ENCODE data around the gene ACTRT2. TPM values are rescaled to one million over a fixed set of nuclear protein-coding genes. Genes with fewer than 3 reads are reported as not detected.

ACTRT2 gene
- polyA plus RNA-seq, 1 donor = not detected

GRCh38 chr1:2977886-2978611 lies 43.2 kb upstream of the ACTRT2 start:
- no peaks in the 10 kb centered on the region for H3K27me3 ChIP-seq (ENCODE audit: control insufficient read depth, insufficient read depth, low read length)
- no peaks in the 10 kb centered on the region for H3K9me3 ChIP-seq (ENCODE audit: control insufficient read depth, low read depth, low read length)
- no peak overlapping the region for H3K4me3 ChIP-seq (ENCODE audit: low read length)
- WGBS (ENCODE audit: insufficient coverage, low lambda C conversion rate) = no CpG with 5 or more reads among the region's 7 CpGs
- no peak overlapping the region for H3K27ac ChIP-seq (ENCODE audit: low read length)
- no peaks in the 10 kb centered on the region for H3K4me1 ChIP-seq (ENCODE audit: control insufficient read depth, insufficient read depth, low read length)
- no peak for DNase-seq
- H3K36me3 ChIP-seq (ENCODE audit: control insufficient read depth, insufficient read depth, low read length) = no peaks in the 10 kb centered on the region

DNA sequence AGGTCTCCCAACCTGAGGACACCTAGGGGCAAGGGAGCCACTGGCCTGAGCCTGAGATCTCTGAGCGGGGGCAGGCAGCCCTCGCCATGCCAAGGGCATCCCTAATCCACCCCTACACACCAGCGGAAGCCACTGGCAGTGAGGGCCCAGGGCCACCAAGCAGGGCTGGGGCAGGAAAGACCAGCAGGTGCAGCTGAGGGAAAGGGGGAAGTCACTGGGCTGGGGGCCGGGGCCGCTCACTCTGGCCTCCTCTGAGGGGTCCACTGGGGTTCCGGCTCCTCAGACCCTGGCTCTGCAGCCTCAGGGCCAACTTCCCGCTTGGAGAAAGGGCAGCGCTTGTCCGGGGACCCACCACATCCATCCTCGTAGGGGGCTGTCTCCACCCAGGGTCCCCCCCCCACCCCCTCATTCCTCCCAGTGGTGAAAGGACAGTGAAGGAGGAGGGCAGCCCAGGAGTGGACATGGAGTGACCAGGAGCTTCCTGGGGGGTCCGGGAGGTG lies 42.5 kb upstream of the ACTRT2 start:
- H3K4me1 ChIP-seq (ENCODE audit: control insufficient read depth, insufficient read depth, low read length) = no peaks in the 10 kb centered on the region
- DNase-seq = no peak
- no CpG with 5 or more reads among the region's 11 CpGs for WGBS (ENCODE audit: insufficient coverage, low lambda C conversion rate)

GRCh38 chr1:2979191-2980072 lies 41.8 kb upstream of the ACTRT2 start:
- no peak for DNase-seq

More for the DNA sequence above, 42.5 kb upstream of the ACTRT2 start:
- no peaks in the 10 kb centered on the region for H3K27me3 ChIP-seq (ENCODE audit: control insufficient read depth, insufficient read depth, low read length)
- no peaks in the 10 kb centered on the region for H3K9me3 ChIP-seq (ENCODE audit: control insufficient read depth, low read depth, low read length)
- no peaks in the 10 kb centered on the region for H3K36me3 ChIP-seq (ENCODE audit: control insufficient read depth, insufficient read depth, low read length)
- H3K4me3 ChIP-seq (ENCODE audit: low read length) = no peak overlapping the region
- H3K27ac ChIP-seq (ENCODE audit: low read length) = no peak overlapping the region

DNA sequence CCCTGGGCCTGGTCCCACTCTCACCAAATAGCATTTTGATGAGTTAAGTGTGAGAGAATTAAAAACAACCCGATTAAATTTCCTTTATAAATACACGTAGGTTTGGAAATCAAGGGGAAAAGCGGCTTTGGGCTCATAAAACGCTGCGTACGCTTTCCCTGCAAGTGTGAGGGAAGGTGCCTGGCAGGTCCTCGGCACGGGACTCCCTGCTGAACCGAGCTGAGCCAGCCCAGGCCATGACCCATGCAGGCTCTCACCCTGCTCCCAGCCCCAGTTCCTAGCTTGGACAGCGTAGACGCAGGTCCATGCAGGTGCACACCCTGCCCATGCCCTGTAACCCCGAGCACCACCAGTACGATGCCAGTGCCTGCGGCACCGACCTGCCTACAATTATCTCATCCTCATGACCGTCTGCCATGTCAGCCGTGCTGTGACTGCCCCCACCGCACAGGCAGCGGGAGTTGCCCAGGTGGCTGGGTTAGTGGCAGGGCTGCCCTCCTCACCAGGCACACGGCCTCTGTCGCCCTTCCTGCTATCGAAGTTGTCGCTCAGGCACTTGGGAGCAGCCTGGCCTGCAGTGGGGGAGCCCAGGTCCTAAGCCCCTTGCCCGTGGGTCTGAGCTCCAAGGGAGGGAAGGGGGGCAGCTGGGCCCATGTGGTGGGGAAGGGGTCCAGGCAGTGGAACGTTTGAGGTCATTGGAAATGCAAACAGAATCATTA lies 41.0 kb upstream of the ACTRT2 start:
- no peak for DNase-seq
- Histone ChIP-seq H3K36me3 (ENCODE audit: control insufficient read depth, insufficient read depth, low read length) (no peaks in the 10 kb centered on the region), H3K4me1 (ENCODE audit: control insufficient read depth, insufficient read depth, low read length) (no peaks in the 10 kb centered on the region), H3K4me3 (ENCODE audit: low read length) (no peak overlapping the region), H3K27ac (ENCODE audit: low read length) (no peak overlapping the region), H3K9me3 (ENCODE audit: control insufficient read depth, low read depth, low read length) (no peaks in the 10 kb centered on the region), H3K27me3 (ENCODE audit: control insufficient read depth, insufficient read depth, low read length) (no peaks in the 10 kb centered on the region)
- 90% methylated on average over 2 of the region's 25 CpGs for WGBS (ENCODE audit: insufficient coverage, low lambda C conversion rate)

More at GRCh38 chr1:2979191-2980072, 41.8 kb upstream of the ACTRT2 start:
- Histone ChIP-seq H3K4me1 (ENCODE audit: control insufficient read depth, insufficient read depth, low read length) (no peaks in the 10 kb centered on the region), H3K27me3 (ENCODE audit: control insufficient read depth, insufficient read depth, low read length) (no peaks in the 10 kb centered on the region), H3K36me3 (ENCODE audit: control insufficient read depth, insufficient read depth, low read length) (no peaks in the 10 kb centered on the region), H3K27ac (ENCODE audit: low read length) (no peak overlapping the region), H3K9me3 (ENCODE audit: control insufficient read depth, low read depth, low read length) (no peaks in the 10 kb centered on the region), H3K4me3 (ENCODE audit: low read length) (no peak overlapping the region)
- no CpG with 5 or more reads among the region's 38 CpGs for WGBS (ENCODE audit: insufficient coverage, low lambda C conversion rate)

GRCh38 chr1:2980849-2981248 lies 40.4 kb upstream of the ACTRT2 start:
- H3K4me3 ChIP-seq (ENCODE audit: low read length) = no peak overlapping the region
- DNase-seq = no peak
- H3K27ac ChIP-seq (ENCODE audit: low read length) = no peak overlapping the region
- no peaks in the 10 kb centered on the region for H3K36me3 ChIP-seq (ENCODE audit: control insufficient read depth, insufficient read depth, low read length)
- no peaks in the 10 kb centered on the region for H3K9me3 ChIP-seq (ENCODE audit: control insufficient read depth, low read depth, low read length)
- no CpG with 5 or more reads among the region's 12 CpGs for WGBS (ENCODE audit: insufficient coverage, low lambda C conversion rate)
- H3K4me1 ChIP-seq (ENCODE audit: control insufficient read depth, insufficient read depth, low read length) = no peaks in the 10 kb centered on the region
- no peaks in the 10 kb centered on the region for H3K27me3 ChIP-seq (ENCODE audit: control insufficient read depth, insufficient read depth, low read length)

DNA sequence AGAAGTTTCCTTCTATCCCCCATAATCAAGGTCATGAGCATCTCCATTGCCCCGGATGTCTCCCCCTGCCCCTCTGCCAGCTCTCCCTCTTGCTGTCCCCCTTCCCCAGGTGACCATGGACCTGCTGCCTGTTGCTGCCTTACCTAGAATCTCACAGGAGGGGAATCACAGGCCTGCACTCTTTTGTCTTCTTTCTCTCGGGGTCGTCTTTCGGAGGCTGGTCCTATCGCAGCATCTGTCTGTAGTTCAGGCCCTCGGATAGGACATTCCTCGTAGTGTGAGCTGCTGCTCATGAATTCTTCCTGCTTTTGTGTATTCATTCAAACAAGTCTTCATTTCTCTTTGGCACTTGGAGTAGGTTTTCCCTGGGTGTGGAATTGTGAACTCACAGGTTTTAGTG lies 39.9 kb upstream of the ACTRT2 start:
- Histone ChIP-seq H3K27ac (ENCODE audit: low read length) (no peak overlapping the region), H3K27me3 (ENCODE audit: control insufficient read depth, insufficient read depth, low read length) (no peaks in the 10 kb centered on the region), H3K4me3 (ENCODE audit: low read length) (no peak overlapping the region), H3K4me1 (ENCODE audit: control insufficient read depth, insufficient read depth, low read length) (no peaks in the 10 kb centered on the region), H3K36me3 (ENCODE audit: control insufficient read depth, insufficient read depth, low read length) (no peaks in the 10 kb centered on the region), H3K9me3 (ENCODE audit: control insufficient read depth, low read depth, low read length) (no peaks in the 10 kb centered on the region)
- no peak for DNase-seq
- no CpG with 5 or more reads among the region's 7 CpGs for WGBS (ENCODE audit: insufficient coverage, low lambda C conversion rate)

GRCh38 chr1:2981981-2982614 lies 39.2 kb upstream of the ACTRT2 start:
- no peak for DNase-seq

DNA sequence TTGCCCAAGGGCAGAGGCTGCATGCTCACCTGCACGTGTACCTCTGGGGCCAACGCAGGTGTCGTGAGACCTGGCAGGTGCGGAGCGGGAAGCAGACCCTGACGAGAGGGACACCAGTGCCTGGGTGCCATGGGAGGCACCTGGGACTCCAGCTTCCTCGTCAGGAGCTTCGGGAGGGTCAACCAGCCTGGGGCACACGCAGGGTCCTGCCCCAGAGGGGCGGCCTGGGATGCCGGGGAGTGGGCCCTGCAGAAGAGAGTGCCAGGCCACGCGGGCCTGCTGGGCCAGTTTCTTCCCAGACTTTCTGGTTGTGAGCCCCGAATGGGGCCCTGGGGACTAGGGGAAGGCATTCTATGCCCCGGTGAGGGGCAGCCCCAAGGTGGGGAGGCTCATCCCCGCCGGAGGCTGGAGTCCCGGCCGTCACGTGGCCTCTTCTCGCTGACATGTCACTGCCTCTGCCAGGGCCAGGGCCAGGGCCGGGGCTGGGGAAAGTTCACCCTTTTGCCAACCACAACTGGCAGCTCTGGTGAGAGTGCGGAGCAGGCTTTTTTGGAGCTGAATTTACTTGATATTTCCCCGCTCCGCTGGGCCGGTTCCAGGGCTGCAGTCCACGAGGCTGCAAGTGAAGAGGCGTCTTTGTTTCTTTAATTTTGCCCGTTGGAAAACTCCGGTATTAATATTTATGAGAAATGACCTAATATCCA lies 38.5 kb upstream of the ACTRT2 start:
- Histone ChIP-seq H3K27me3 (ENCODE audit: control insufficient read depth, insufficient read depth, low read length) (no peaks in the 10 kb centered on the region), H3K4me1 (ENCODE audit: control insufficient read depth, insufficient read depth, low read length) (no peaks in the 10 kb centered on the region), H3K36me3 (ENCODE audit: control insufficient read depth, insufficient read depth, low read length) (no peaks in the 10 kb centered on the region), H3K4me3 (ENCODE audit: low read length) (no peak overlapping the region), H3K27ac (ENCODE audit: low read length) (no peak overlapping the region), H3K9me3 (ENCODE audit: control insufficient read depth, low read depth, low read length) (no peaks in the 10 kb centered on the region)
- 82% methylated on average over 2 of the region's 30 CpGs for WGBS (ENCODE audit: insufficient coverage, low lambda C conversion rate)
- no peak for DNase-seq

More at GRCh38 chr1:2981981-2982614, 39.2 kb upstream of the ACTRT2 start:
- no peaks in the 10 kb centered on the region for H3K36me3 ChIP-seq (ENCODE audit: control insufficient read depth, insufficient read depth, low read length)
- H3K4me1 ChIP-seq (ENCODE audit: control insufficient read depth, insufficient read depth, low read length) = no peaks in the 10 kb centered on the region
- WGBS (ENCODE audit: insufficient coverage, low lambda C conversion rate) = no CpG with 5 or more reads among the region's 19 CpGs
- no peak overlapping the region for H3K27ac ChIP-seq (ENCODE audit: low read length)
- H3K9me3 ChIP-seq (ENCODE audit: control insufficient read depth, low read depth, low read length) = no peaks in the 10 kb centered on the region
- H3K4me3 ChIP-seq (ENCODE audit: low read length) = no peak overlapping the region
- H3K27me3 ChIP-seq (ENCODE audit: control insufficient read depth, insufficient read depth, low read length) = no peaks in the 10 kb centered on the region

GRCh38 chr1:2983319-2983705 lies 38.0 kb upstream of the ACTRT2 start:
- no CpG with 5 or more reads among the region's 15 CpGs for WGBS (ENCODE audit: insufficient coverage, low lambda C conversion rate)
- Histone ChIP-seq H3K4me1 (ENCODE audit: control insufficient read depth, insufficient read depth, low read length) (no peaks in the 10 kb centered on the region), H3K27me3 (ENCODE audit: control insufficient read depth, insufficient read depth, low read length) (no peaks in the 10 kb centered on the region), H3K9me3 (ENCODE audit: control insufficient read depth, low read depth, low read length) (no peaks in the 10 kb centered on the region), H3K4me3 (ENCODE audit: low read length) (no peak overlapping the region), H3K36me3 (ENCODE audit: control insufficient read depth, insufficient read depth, low read length) (no peaks in the 10 kb centered on the region), H3K27ac (ENCODE audit: low read length) (no peak overlapping the region)
- no peak for DNase-seq

All from large intestine (tissue), 3 donors.